ENCODE results near the gene CLCC1.

DNA sequence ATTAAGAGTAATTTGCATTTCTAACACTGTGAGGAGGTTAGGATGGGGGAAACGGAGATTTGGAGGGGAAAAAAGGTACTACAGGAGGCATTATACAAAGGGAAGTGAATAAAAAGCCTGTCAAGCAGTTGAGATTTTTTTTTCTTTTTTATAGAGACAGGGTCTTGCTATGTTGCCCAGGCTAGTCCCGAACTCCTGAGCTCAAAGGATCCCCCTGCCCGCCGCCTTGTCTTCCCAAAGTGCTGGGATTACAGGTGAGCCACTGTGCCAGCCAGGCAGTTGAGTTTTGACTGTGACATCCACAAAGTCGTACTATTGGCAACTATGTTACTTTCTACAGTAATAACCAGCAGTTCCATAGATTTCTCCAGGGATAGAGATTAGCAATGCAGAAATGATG lies 2.6 kb downstream of the CLCC1 start:
- TF ChIP-seq CTCF (IDR thresholded peaks at IDR 0.05) (peak in 1 of 6 experiments; percentile 7), POLR2A (IDR thresholded peaks at IDR 0.05) (no peak)

Data from esophagus squamous epithelium (tissue), 4 donors.